DND-41 (cell line): ENCODE data around the gene TFIP11.

Experiments used
- ATAC-seq: fragments of 200-7000 bp; cut with Tn5 transposase; 3 replicates; pipeline ENCODE4 v1.9.1; 2021; ENCODE audit warnings: low read depth; ENCODE audit not compliant: insufficient read depth
- DNase-seq: peaks from one replicate; pipeline ENCODE4 v3.0.0-alpha.2; 2020
- H2AFZ ChIP-seq: 2 replicates; pipeline ENCODE4 v1.6.0; 2012; ENCODE audit warnings: low read depth, low read length
- H3K27ac ChIP-seq: 2 replicates; pipeline ENCODE4 v1.5.1; 2012; ENCODE audit warnings: low read length, inconsistent platforms
- H3K27me3 ChIP-seq: fragments of 200-600 bp; sonication (generic); 2 replicates; pipeline ENCODE4 v1.6.0; 2012; ENCODE audit warnings: low read length, mild to moderate bottlenecking, inconsistent platforms; ENCODE audit not compliant: insufficient read depth, poor library complexity
- H3K36me3 ChIP-seq: 2 replicates; pipeline ENCODE4 v1.5.1; 2012; ENCODE audit warnings: low read length, inconsistent platforms; ENCODE audit not compliant: insufficient read depth
- H3K4me1 ChIP-seq: 2 replicates; pipeline ENCODE4 v1.5.1; 2012; ENCODE audit warnings: mild to moderate bottlenecking, low read length; ENCODE audit not compliant: insufficient read depth
- H3K4me2 ChIP-seq: 2 replicates; pipeline ENCODE4 v1.6.0; 2012; ENCODE audit warnings: mild to moderate bottlenecking, moderate library complexity, low read length, inconsistent platforms; ENCODE audit not compliant: insufficient read depth
- H3K4me3 ChIP-seq, 2 experiments: fragments of 200-600 bp in 1 of 2; shearing (Covaris generic) in 1 of 2; 2 replicates each; pipeline ENCODE4 v1.5.1; 2012 to 2016; ENCODE audit warnings: inconsistent platforms in 2 of 2, low read length in 2 of 2, mild to moderate bottlenecking in 2 of 2, low read depth in 1 of 2, moderate library complexity in 1 of 2
- H3K79me2 ChIP-seq: 2 replicates; pipeline ENCODE4 v1.6.0; 2012; ENCODE audit warnings: low read length, inconsistent platforms; ENCODE audit not compliant: insufficient read depth
- H3K9ac ChIP-seq: 2 replicates; pipeline ENCODE4 v1.6.0; 2012; ENCODE audit warnings: low read depth, mild to moderate bottlenecking, inconsistent platforms, low read length, moderate library complexity
- H3K9me3 ChIP-seq: 2 replicates; pipeline ENCODE4 v1.5.1; 2012; ENCODE audit warnings: low read length, moderate library complexity, mild to moderate bottlenecking, inconsistent platforms; ENCODE audit not compliant: insufficient read depth, severe bottlenecking
- H4K20me1 ChIP-seq: 2 replicates; pipeline ENCODE4 v1.6.0; 2012; ENCODE audit warnings: low read length; ENCODE audit not compliant: insufficient read depth
- CTCF ChIP-seq: IDR thresholded peaks from 2 replicates; pipeline ENCODE4 v1.5.1; 2012; ENCODE audit warnings: borderline replicate concordance, low read length, moderate library complexity, mild to moderate bottlenecking; ENCODE audit not compliant: poor library complexity, severe bottlenecking; ENCODE audit errors: extremely low read depth
- EZH2 ChIP-seq: IDR thresholded peaks from 3 replicates; pipeline ENCODE4 v1.6.1; 2012; ENCODE audit warnings: borderline replicate concordance, low read depth, mild to moderate bottlenecking, moderate library complexity, low read length, inconsistent platforms; ENCODE audit not compliant: severe bottlenecking

Gene TFIP11

GRCh38 chr22:26450453-26451185, 61.7 kb downstream of the TFIP11 start:
- H3K4me1 ChIP-seq = no peaks in the 10 kb centered on the region
- peaks cover 12% of the 10 kb centered on the region for H4K20me1 ChIP-seq
- DNase-seq = no peak
- H3K9ac ChIP-seq = no peak overlapping the region
- peaks cover 50% of the 10 kb centered on the region for H3K36me3 ChIP-seq
- no peaks in the 10 kb centered on the region for H3K79me2 ChIP-seq
- no peak overlapping the region for H3K4me2 ChIP-seq
- no peaks in the 10 kb centered on the region for H3K9me3 ChIP-seq
- no peak overlapping the region for H2AFZ ChIP-seq
- H3K27ac ChIP-seq = no peak overlapping the region
- no peak for ATAC-seq
- TF ChIP-seq CTCF (no peak), EZH2 (no peak)
- H3K27me3 ChIP-seq = no peaks in the 10 kb centered on the region
- H3K4me3 ChIP-seq = no peak overlapping the region

DNA sequence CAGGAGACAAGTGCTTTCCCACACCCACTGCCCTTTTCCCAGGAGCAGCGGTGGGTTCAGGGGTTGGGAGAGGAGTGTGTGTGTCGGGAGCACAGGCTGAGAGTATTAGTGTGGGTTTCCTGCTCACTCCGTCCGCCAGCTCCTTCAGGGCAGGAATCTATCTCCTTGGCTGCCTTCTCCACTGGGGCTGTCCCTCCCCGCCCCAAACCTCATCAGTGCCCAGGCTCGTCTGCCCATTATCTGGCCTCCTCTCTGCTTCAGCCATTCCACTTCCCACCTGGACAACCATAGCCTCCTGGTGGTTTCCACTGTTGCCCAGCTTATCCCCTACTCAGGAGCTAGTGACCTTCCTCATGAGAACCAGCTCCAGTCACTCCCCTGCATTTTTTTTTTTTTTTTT, 63.3 kb downstream of the TFIP11 start:
- Histone ChIP-seq H3K79me2 (no peaks in the 10 kb centered on the region), H3K4me3 (no peak overlapping the region), H3K9ac (no peak overlapping the region), H3K27me3 (no peaks in the 10 kb centered on the region), H3K4me2 (no peak overlapping the region), H3K9me3 (no peaks in the 10 kb centered on the region), H2AFZ (no peak overlapping the region), H3K27ac (no peak overlapping the region), H3K4me1 (no peaks in the 10 kb centered on the region), H3K36me3 (peaks cover 45% of the 10 kb centered on the region), H4K20me1 (peaks cover 12% of the 10 kb centered on the region)
- DNase-seq = no peak
- ATAC-seq = no peak
- no peak for TF ChIP-seq CTCF
- no peak for TF ChIP-seq EZH2

- peaks cover 9% of the 10 kb centered on the region for H4K20me1 ChIP-seq
- H3K4me3 ChIP-seq = no peak overlapping the region
- H3K36me3 ChIP-seq = peaks cover 39% of the 10 kb centered on the region
- ATAC-seq (no peak), DNase-seq (no peak)
- H3K27me3 ChIP-seq = no peaks in the 10 kb centered on the region
- no peaks in the 10 kb centered on the region for H3K79me2 ChIP-seq
- H3K9me3 ChIP-seq = no peaks in the 10 kb centered on the region
- H2AFZ ChIP-seq = no peak overlapping the region
- H3K27ac ChIP-seq = no peak overlapping the region
- H3K9ac ChIP-seq = no peak overlapping the region
- no peak overlapping the region for H3K4me2 ChIP-seq
- TF ChIP-seq EZH2 = no peak
- no peak for TF ChIP-seq CTCF
- no peaks in the 10 kb centered on the region for H3K4me1 ChIP-seq
Measured at GRCh38 chr22:26448334-26448733, 63.9 kb downstream of the TFIP11 start.
